ENCODE data around the gene PROP1. TPM values are rescaled to one million over a fixed set of nuclear protein-coding genes. Genes with fewer than 3 reads are reported as not detected.
"Not testable (repeated sequence)": the region's sequence is repeated elsewhere in the genome, so short reads cannot be mapped to it uniquely, and the experiment has no call there.

The PROP1 gene
- not detected for total RNA-seq

GRCh38 chr5:177995691-177996595 is at the start of gene PROP1:
TSS of gene PROP1 (minus strand) at chr5:177996242. CDS start at chr5:177995933, 309 bp downstream.
- CTCF ChIA-PET, result no interaction called here
- H3K4me1 Mint-ChIP-seq (ENCODE audit: low read depth), result no peaks in the 10 kb centered on the region
- no peak within 1 kb of the TSS for H3K4me3 Mint-ChIP-seq
- no peak within 1 kb of the TSS for H3K27ac Mint-ChIP-seq
- H3K27me3 Mint-ChIP-seq (ENCODE audit: low read depth), result peaks cover 17% of the 10 kb centered on the region
- H3K36me3 Mint-ChIP-seq (ENCODE audit: low read depth), result no peaks in the 10 kb centered on the region
- intact Hi-C loops (cut with micrococcal nuclease), result no loop called here
- no peak for DNase-seq
- H3K9me3 Mint-ChIP-seq, result no peaks in the 10 kb centered on the region

DNA sequence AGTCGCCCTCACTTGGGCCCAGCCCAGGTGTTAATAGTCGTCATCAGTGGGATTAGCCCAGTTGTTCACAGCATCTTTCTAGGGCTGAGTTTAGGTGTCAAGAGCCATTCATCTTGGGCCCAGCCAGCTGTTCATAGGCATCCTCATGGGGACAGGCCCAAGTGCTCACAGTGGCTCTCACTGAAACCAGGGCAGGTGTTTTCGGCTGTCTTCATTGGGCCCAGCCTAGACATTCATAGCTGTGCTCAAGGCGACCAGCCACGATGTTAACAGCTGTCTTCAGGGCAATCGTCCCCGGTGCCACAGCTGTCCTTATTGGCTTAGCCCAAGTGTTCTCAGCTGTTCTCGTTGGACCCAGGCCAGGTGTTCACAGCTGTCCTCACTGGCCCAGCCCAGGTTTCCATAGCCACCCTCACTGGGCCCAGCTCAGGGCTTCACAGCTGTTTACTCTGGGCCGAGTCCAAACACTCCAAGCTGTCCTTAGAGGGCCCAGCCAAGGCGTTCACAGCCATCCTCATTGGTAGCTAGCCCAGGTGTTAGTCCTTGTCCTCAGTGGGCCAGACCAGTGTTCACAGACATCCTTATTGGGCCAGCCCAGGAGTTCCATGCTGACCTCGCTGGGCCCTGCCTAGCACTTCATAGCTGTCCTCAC is 23.5 kb upstream of the PROP1 start:
- H3K36me3 Mint-ChIP-seq (ENCODE audit: low read depth); H3K4me3 Mint-ChIP-seq; H3K27me3 Mint-ChIP-seq (ENCODE audit: low read depth); H3K27ac Mint-ChIP-seq; H3K9me3 Mint-ChIP-seq; CTCF ChIA-PET; DNase-seq; H3K4me1 Mint-ChIP-seq (ENCODE audit: low read depth); intact Hi-C loops (cut with micrococcal nuclease): not testable (repeated sequence)

GRCh38 chr5:178012758-178013157 is 16.7 kb upstream of the PROP1 start:
- H3K4me3 Mint-ChIP-seq; H3K36me3 Mint-ChIP-seq (ENCODE audit: low read depth); H3K27ac Mint-ChIP-seq; H3K9me3 Mint-ChIP-seq; H3K4me1 Mint-ChIP-seq (ENCODE audit: low read depth); DNase-seq; H3K27me3 Mint-ChIP-seq (ENCODE audit: low read depth); intact Hi-C loops (cut with micrococcal nuclease); CTCF ChIA-PET: not testable (repeated sequence)

GRCh38 chr5:178011816-178012554 is 15.9 kb upstream of the PROP1 start:
- DNase-seq; CTCF ChIA-PET; H3K4me3 Mint-ChIP-seq; H3K9me3 Mint-ChIP-seq; H3K4me1 Mint-ChIP-seq (ENCODE audit: low read depth); intact Hi-C loops (cut with micrococcal nuclease); H3K36me3 Mint-ChIP-seq (ENCODE audit: low read depth); H3K27me3 Mint-ChIP-seq (ENCODE audit: low read depth); H3K27ac Mint-ChIP-seq: not testable (repeated sequence)

GRCh38 chr5:178007272-178007671 is 11.2 kb upstream of the PROP1 start:
- H3K4me1 Mint-ChIP-seq (ENCODE audit: low read depth); H3K9me3 Mint-ChIP-seq; DNase-seq; CTCF ChIA-PET; intact Hi-C loops (cut with micrococcal nuclease); H3K36me3 Mint-ChIP-seq (ENCODE audit: low read depth); H3K27ac Mint-ChIP-seq; H3K27me3 Mint-ChIP-seq (ENCODE audit: low read depth): not testable (repeated sequence)
- peak overlapping the region; percentile 81 for H3K4me3 Mint-ChIP-seq

GRCh38 chr5:178006536-178007231 is 10.6 kb upstream of the PROP1 start:
- H3K27ac Mint-ChIP-seq, result peak overlapping the region; percentile 92
- H3K36me3 Mint-ChIP-seq (ENCODE audit: low read depth); H3K9me3 Mint-ChIP-seq; intact Hi-C loops (cut with micrococcal nuclease); H3K4me1 Mint-ChIP-seq (ENCODE audit: low read depth); H3K27me3 Mint-ChIP-seq (ENCODE audit: low read depth); CTCF ChIA-PET: not testable (repeated sequence)
- peak; percentile 72 for DNase-seq
- H3K4me3 Mint-ChIP-seq, result peak overlapping the region; percentile 81

- CTCF ChIA-PET; H3K9me3 Mint-ChIP-seq; DNase-seq; H3K36me3 Mint-ChIP-seq (ENCODE audit: low read depth); intact Hi-C loops (cut with micrococcal nuclease); H3K27me3 Mint-ChIP-seq (ENCODE audit: low read depth); H3K4me1 Mint-ChIP-seq (ENCODE audit: low read depth): not testable (repeated sequence)
- H3K4me3 Mint-ChIP-seq, result peak overlapping the region; percentile 72
- peak overlapping the region; percentile 72 for H3K27ac Mint-ChIP-seq
These were observed 10.1 kb upstream of the PROP1 start for GRCh38 chr5:178006181-178006535.

- Mint-ChIP-seq H3K36me3 (ENCODE audit: low read depth) (no peaks in the 10 kb centered on the region), H3K4me1 (ENCODE audit: low read depth) (no peaks in the 10 kb centered on the region), H3K27me3 (ENCODE audit: low read depth) (peaks cover 14% of the 10 kb centered on the region), H3K4me3 (no peak overlapping the region), H3K27ac (no peak overlapping the region), H3K9me3 (no peaks in the 10 kb centered on the region)
- CTCF ChIA-PET, result no interaction called here
- intact Hi-C loops (cut with micrococcal nuclease), result no loop called here
- no peak for DNase-seq
These were observed 1.8 kb upstream of the PROP1 start for GRCh38 chr5:177997846-177998245.

GRCh38 chr5:177997319-177997670 is 1.3 kb upstream of the PROP1 start:
- no peaks in the 10 kb centered on the region for H3K36me3 Mint-ChIP-seq (ENCODE audit: low read depth)
- H3K27ac Mint-ChIP-seq, result no peak overlapping the region
- no peaks in the 10 kb centered on the region for H3K9me3 Mint-ChIP-seq
- H3K4me1 Mint-ChIP-seq (ENCODE audit: low read depth), result no peaks in the 10 kb centered on the region
- CTCF ChIA-PET, result no interaction called here
- intact Hi-C loops (cut with micrococcal nuclease), result no loop called here
- no peak overlapping the region for H3K4me3 Mint-ChIP-seq
- H3K27me3 Mint-ChIP-seq (ENCODE audit: low read depth), result peaks cover 16% of the 10 kb centered on the region
- no peak for DNase-seq

DNA sequence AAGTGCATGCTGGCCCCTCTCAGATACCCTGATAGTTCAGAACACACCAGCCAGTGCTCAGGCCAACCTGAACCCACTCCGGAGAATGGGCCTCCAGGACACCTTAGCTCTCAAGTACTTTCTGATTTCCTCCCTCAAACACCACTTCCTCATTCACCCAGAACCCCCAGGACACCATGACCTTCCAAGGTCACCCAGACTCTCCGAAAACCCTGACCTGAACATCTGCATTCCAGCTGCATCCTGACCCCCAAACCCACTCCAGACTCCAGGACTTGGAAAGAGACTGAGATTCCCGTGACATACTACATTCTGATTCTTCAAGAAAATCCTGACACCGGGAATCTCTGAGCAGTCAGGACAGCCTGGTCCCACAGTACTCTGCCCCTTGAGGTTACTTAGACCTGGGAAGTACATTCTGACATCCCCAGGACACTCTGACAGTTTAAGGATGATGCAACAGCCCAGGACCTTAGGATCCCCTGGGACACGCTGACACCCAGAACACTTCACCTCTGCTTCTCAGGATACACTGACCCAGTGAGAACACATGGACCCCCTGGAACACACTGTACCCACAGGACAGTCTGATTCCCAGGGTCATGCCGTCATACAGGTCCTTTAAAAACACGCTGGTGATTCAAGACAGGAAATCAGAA is 747 bp upstream of the PROP1 start:
- no peaks in the 10 kb centered on the region for H3K36me3 Mint-ChIP-seq (ENCODE audit: low read depth)
- H3K9me3 Mint-ChIP-seq, result no peaks in the 10 kb centered on the region
- peaks cover 17% of the 10 kb centered on the region for H3K27me3 Mint-ChIP-seq (ENCODE audit: low read depth)
- DNase-seq, result no peak
- no peaks in the 10 kb centered on the region for H3K4me1 Mint-ChIP-seq (ENCODE audit: low read depth)
- H3K4me3 Mint-ChIP-seq, result no peak overlapping the region
- CTCF ChIA-PET, result no interaction called here
- H3K27ac Mint-ChIP-seq, result no peak overlapping the region
- intact Hi-C loops (cut with micrococcal nuclease), result no loop called here

DNA sequence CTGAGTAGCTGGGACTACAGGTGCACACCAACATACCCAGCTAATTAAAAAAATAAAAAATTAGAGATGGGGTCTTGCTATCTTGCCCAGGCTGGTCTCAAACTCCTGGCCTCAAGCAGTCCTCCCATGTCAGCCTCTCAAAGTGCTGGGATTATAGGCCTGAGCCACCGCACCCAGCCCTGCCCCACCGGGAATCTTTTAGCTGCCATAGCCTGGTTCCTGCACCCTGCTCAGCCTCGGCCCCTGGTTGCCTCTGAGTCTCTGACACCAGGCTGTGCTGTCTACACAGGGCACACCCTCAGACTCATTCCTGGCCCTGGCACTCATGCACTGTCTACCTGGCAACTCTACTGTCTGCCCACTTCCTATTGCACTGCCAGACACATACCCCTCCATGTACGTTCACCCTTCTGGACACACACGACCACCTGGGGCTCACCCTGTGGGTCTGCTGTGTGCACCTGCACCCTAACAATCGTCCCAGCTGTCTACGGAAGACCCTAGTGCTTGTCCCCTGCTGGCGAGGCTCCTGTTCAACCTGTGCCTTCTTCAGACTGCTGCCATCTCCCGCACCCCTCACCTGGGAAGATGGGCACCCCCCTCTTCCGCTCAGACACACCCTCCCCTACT is 1.4 kb downstream of the PROP1 start:
- intact Hi-C loops (cut with micrococcal nuclease), result no loop called here
- CTCF ChIA-PET, result no interaction called here
- H3K36me3 Mint-ChIP-seq (ENCODE audit: low read depth), result no peaks in the 10 kb centered on the region
- H3K27me3 Mint-ChIP-seq (ENCODE audit: low read depth), result peaks cover 10% of the 10 kb centered on the region
- H3K4me3 Mint-ChIP-seq, result no peak overlapping the region
- H3K9me3 Mint-ChIP-seq, result no peaks in the 10 kb centered on the region
- H3K27ac Mint-ChIP-seq, result no peak overlapping the region
- no peaks in the 10 kb centered on the region for H3K4me1 Mint-ChIP-seq (ENCODE audit: low read depth)
- no peak for DNase-seq

GRCh38 chr5:177994063-177994462 is 2.0 kb downstream of the PROP1 start:
- Mint-ChIP-seq H3K36me3 (ENCODE audit: low read depth) (no peaks in the 10 kb centered on the region), H3K27ac (no peak overlapping the region), H3K27me3 (ENCODE audit: low read depth) (peaks cover 10% of the 10 kb centered on the region), H3K9me3 (no peaks in the 10 kb centered on the region), H3K4me1 (ENCODE audit: low read depth) (no peaks in the 10 kb centered on the region), H3K4me3 (no peak overlapping the region)
- intact Hi-C loops (cut with micrococcal nuclease), result no loop called here
- no peak for DNase-seq
- CTCF ChIA-PET, result no interaction called here
